Stimulated activated effector memory CD8-positive, alpha-beta T cell treated with anti-CD3 and anti-CD28 coated beads, Interleukin-12 subunit alpha, Interleukin-12 subunit beta, amount 100 ng/mL, for 72 hours (primary cell): ENCODE results near the gene ZNF730.
"Not testable (repeated sequence)": the region's sequence is repeated elsewhere in the genome, so short reads cannot be mapped to it uniquely, and the experiment has no call there.

Source experiments
- ATAC-seq: fragments of 150-1000 bp; cut with Tn5 transposase; 2 replicates; pipeline ENCODE4 v1.10.0; 2021
- DNase-seq, 2 donors: peaks; one replicate each; pipeline ENCODE4 v3.0.0; 2021 to 2022; ENCODE audit warnings: low spot score in 2 of 2
- H3K27ac Mint-ChIP-seq: one replicate; pipeline ENCODE4 v1.8.0; 2022; ENCODE audit warnings: mild to moderate bottlenecking, mixed read lengths
- H3K36me3 Mint-ChIP-seq: one replicate; pipeline ENCODE4 v1.8.0; 2022; ENCODE audit warnings: mild to moderate bottlenecking, mixed read lengths
- H3K4me1 Mint-ChIP-seq: one replicate; pipeline ENCODE4 v1.8.0; 2022; ENCODE audit warnings: mixed read lengths
- H3K4me3 Mint-ChIP-seq: one replicate; pipeline ENCODE4 v1.8.0; 2022; ENCODE audit warnings: mild to moderate bottlenecking, mixed read lengths
- H3K9me3 Mint-ChIP-seq: one replicate; pipeline ENCODE4 v1.8.0; 2022; ENCODE audit warnings: mixed read lengths

Gene ZNF730

DNA sequence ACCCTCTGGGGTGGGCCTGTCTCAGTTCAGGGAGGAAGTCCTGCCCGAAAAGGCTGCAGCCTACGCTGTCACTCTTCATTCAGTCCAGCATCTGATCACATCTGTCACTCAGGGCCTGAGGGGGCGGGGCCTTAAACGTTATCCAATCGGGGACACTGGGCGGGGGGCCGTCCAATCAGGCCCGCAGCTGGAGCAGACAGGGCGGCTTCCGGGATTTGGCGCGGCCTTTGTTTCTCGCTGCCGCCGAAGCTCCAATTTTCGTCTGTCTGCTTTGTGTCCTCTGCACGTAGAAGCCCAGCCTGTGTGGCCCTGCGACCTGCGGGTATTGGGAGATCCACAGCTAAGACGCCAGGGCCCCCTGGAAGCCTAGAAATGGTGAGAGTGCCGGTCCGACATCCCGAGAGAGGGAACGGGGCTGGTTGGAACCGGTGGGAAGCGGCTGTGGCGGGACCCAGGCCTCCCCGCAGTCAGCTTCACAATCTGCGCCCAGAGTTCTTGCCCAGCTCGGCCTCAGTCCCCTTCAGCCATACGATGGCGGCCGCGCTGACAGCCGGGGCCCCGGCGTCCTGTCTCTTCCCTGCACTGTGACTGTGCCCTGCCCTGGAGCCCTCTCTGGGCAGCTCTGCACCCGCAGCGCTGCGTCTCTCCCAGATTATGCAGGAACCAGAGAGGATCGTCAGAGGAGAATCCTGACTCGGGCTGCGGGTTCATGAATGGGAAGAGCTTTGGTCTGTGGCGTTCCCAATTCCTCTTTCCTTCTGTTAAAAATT is at the start of gene ZNF730:
TSS of gene ZNF730 (plus strand) at position 224 of the 770 bp plus-strand sequence. CDS start at position 373, 149 bp downstream.
- no peak within 1 kb of the TSS for H3K27ac Mint-ChIP-seq

DNA sequence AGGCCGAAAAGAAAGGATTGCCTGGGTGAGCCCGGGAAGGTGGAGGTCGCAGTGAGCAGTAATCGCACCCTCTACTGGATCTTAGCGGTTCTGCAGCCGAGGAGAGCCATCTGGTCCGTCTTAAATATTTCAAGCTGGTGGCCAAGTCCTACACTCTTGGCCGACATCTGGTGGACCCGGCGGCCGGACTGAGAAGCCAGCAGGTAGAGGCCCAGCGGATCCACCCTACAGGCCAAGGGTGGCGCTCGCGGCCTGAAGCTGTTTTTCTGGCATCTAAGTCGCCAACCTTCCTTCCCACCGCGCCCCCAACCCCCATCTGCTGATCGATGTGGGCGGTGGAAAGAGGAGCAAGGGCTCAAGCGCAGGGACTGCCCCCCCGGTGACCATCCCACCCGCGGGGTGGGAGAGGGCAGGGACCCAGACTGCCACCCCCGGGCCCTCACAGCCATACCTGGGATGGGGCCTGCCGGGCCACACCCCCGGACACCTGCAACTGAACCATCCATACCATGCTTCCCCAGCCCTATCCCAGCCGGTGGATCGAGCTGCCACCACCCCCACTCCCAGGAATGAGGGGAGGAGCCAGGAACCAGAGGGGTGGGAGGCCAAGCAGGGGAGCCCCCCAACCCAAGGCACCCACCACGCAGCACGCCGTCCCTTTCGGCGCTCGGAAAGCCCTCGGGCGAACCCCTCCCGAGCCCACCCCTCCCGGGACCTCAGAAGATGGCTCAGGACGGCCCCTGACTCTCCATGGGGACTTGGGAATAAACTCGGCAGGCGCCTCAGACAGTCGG is 46.3 kb upstream of the ZNF730 start:
- ATAC-seq, result no peak
- no peak overlapping the region for H3K27ac Mint-ChIP-seq
- peaks cover 30% of the 10 kb centered on the region for H3K9me3 Mint-ChIP-seq
- no peak overlapping the region for H3K4me3 Mint-ChIP-seq
- no peak for DNase-seq
- H3K36me3 Mint-ChIP-seq, result no peaks in the 10 kb centered on the region
- no peaks in the 10 kb centered on the region for H3K4me1 Mint-ChIP-seq

More for the DNA sequence above, at the start of gene ZNF730:
- H3K9me3 Mint-ChIP-seq, result no peaks in the 10 kb centered on the region
- peak; percentile 45 for ATAC-seq
- H3K4me3 Mint-ChIP-seq, result peak within 1 kb of the TSS; percentile 58
- no peak for DNase-seq
- no peaks in the 10 kb centered on the region for H3K36me3 Mint-ChIP-seq
- H3K4me1 Mint-ChIP-seq, result no peaks in the 10 kb centered on the region

DNA sequence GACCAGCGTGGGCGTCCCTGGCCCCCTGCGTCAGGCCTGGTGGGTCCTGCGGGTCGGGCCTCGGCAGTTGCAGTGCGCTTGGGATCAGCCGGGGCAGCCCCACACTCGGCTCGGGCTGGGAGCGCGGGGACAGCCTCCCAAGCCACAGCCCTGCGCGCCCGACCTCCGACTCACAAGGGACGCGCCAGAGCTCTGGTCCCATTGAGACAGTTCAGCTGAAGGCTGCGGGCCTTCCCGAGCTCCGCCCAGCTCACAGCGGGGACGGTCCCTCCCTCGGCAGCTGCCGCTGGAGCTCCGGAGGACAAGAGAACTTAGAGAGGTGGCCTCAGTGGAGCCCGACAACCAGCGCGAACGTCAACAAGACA is 45.7 kb upstream of the ZNF730 start:
- Mint-ChIP-seq H3K36me3 (no peaks in the 10 kb centered on the region), H3K4me1 (no peaks in the 10 kb centered on the region), H3K27ac (no peak overlapping the region), H3K9me3 (peaks cover 31% of the 10 kb centered on the region), H3K4me3 (no peak overlapping the region)
- DNase-seq (no peak), ATAC-seq (no peak)

DNA sequence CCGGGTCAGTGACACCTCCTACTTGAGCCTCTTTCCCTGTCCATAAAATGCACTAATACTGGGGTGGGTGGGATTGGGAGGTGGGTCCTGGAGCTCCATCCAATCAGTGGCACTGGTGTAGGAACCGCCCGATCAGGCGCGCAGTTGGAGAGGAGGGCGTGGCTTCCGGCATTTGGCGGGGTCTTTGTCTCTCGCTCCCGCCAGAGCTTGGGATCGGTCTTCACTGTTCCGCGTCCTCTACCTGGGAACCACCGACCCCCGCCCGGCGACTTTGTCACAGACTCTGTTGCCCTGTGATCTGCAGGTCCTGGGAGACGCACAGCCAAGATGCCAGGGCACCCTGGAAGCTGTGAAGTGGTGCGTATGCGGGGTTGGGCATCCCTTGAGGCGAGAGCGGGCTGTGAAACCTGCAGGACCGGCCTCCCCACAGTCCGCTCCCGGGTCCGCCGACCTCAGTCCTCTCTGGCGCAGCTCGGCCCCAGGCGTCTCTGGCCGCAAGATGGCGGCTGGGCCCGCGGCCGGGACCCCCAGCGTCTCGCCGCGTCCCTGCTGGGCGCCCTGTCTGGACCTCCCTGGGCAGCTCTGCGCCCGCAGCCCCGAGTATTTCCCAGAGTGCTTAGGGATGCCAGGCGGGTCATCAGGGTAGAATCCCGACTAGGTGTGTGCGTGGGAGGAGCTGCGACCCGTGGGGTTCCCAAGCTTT is 41.6 kb upstream of the ZNF730 start:
- no peak overlapping the region for H3K27ac Mint-ChIP-seq
- no peaks in the 10 kb centered on the region for H3K36me3 Mint-ChIP-seq
- DNase-seq (no peak), ATAC-seq (peak; percentile 24)
- no peak overlapping the region for H3K4me3 Mint-ChIP-seq
- H3K9me3 Mint-ChIP-seq, result peaks cover 22% of the 10 kb centered on the region
- no peaks in the 10 kb centered on the region for H3K4me1 Mint-ChIP-seq

GRCh38 chr19:23077776-23078175 is 39.0 kb upstream of the ZNF730 start:
- H3K36me3 Mint-ChIP-seq, H3K27ac Mint-ChIP-seq, DNase-seq, H3K4me1 Mint-ChIP-seq, ATAC-seq, H3K4me3 Mint-ChIP-seq: not testable (repeated sequence)
- peaks cover 16% of the 10 kb centered on the region for H3K9me3 Mint-ChIP-seq

DNA sequence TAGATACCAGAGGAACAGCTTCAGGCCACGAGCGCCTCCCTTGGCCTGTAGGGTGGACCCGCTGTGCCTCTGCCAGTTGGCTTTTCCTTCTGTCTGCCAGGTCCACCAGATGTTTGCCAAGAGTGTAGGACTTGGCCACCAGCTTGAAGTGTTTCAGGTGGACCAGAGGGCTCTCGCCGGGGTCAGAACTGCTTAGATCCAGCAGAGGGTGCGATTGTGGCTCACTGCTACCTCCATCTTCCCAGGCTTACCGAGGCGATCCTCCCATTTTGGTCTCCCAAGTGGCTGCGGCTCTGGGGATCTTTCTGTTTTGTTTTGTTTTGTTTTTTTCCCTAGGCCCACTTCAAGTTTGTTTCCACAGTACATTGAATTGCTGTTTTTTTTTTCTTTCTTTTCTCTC is 23.0 kb upstream of the ZNF730 start:
- DNase-seq (no peak), ATAC-seq (no peak)
- H3K27ac Mint-ChIP-seq, result no peak overlapping the region

GRCh38 chr19:23095418-23095817 is 21.4 kb upstream of the ZNF730 start:
- H3K36me3 Mint-ChIP-seq, result no peaks in the 10 kb centered on the region
- no peak for ATAC-seq
- H3K4me1 Mint-ChIP-seq, result no peaks in the 10 kb centered on the region
- H3K9me3 Mint-ChIP-seq, result peaks cover 24% of the 10 kb centered on the region
- H3K4me3 Mint-ChIP-seq, result no peak overlapping the region
- no peak for DNase-seq
- H3K27ac Mint-ChIP-seq, result no peak overlapping the region

More for the DNA sequence above, 23.0 kb upstream of the ZNF730 start:
- Mint-ChIP-seq H3K4me1 (no peaks in the 10 kb centered on the region), H3K36me3 (no peaks in the 10 kb centered on the region), H3K4me3 (no peak overlapping the region), H3K9me3 (peaks cover 26% of the 10 kb centered on the region)

DNA sequence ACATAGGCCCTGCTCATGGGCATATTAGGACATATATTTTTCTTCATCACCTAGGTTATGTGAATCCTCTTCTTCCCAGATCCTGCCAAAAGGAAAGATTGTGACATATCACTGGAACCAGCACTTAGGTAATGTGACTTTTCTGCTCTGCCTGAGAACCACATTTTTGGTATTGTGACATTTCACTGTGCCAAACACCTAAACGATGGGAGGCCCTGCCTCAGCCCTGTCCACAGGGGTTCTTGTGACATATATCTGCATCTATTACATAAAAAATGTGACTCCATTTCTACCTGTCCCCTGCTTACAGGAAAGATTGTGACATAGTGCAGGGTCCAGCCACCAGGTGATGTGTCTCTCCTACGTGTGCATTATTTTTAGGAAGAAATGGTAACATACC is 18.5 kb upstream of the ZNF730 start:
- Mint-ChIP-seq H3K4me1 (no peaks in the 10 kb centered on the region), H3K27ac (no peak overlapping the region), H3K4me3 (no peak overlapping the region), H3K9me3 (peaks cover 20% of the 10 kb centered on the region), H3K36me3 (no peaks in the 10 kb centered on the region)
- no peak for ATAC-seq
- no peak for DNase-seq

- Mint-ChIP-seq H3K9me3 (peaks cover 19% of the 10 kb centered on the region), H3K4me3 (no peak overlapping the region), H3K27ac (no peak overlapping the region), H3K36me3 (no peaks in the 10 kb centered on the region), H3K4me1 (no peaks in the 10 kb centered on the region)
- ATAC-seq, result no peak
- DNase-seq, result no peak
These were observed 17.8 kb upstream of the ZNF730 start for GRCh38 chr19:23098988-23099387.

GRCh38 chr19:23099966-23100365 is 16.9 kb upstream of the ZNF730 start:
- H3K9me3 Mint-ChIP-seq, result peaks cover 17% of the 10 kb centered on the region
- ATAC-seq, result no peak
- no peaks in the 10 kb centered on the region for H3K36me3 Mint-ChIP-seq

GRCh38 chr19:23101241-23101640 is 15.6 kb upstream of the ZNF730 start:
- ATAC-seq, result no peak

More at GRCh38 chr19:23099966-23100365, 16.9 kb upstream of the ZNF730 start:
- no peak overlapping the region for H3K27ac Mint-ChIP-seq
- H3K4me3 Mint-ChIP-seq, result no peak overlapping the region
- DNase-seq, result no peak
- no peaks in the 10 kb centered on the region for H3K4me1 Mint-ChIP-seq

GRCh38 chr19:23118400-23118799 is 1.6 kb downstream of the ZNF730 start:
- no peak overlapping the region for H3K4me3 Mint-ChIP-seq
- no peaks in the 10 kb centered on the region for H3K4me1 Mint-ChIP-seq
- DNase-seq (no peak), ATAC-seq (no peak)
- no peaks in the 10 kb centered on the region for H3K36me3 Mint-ChIP-seq
- no peaks in the 10 kb centered on the region for H3K9me3 Mint-ChIP-seq
- no peak overlapping the region for H3K27ac Mint-ChIP-seq

More at GRCh38 chr19:23101241-23101640, 15.6 kb upstream of the ZNF730 start:
- H3K4me1 Mint-ChIP-seq, result no peaks in the 10 kb centered on the region
- H3K4me3 Mint-ChIP-seq, result no peak overlapping the region
- no peaks in the 10 kb centered on the region for H3K36me3 Mint-ChIP-seq
- no peak overlapping the region for H3K27ac Mint-ChIP-seq
- peaks cover 14% of the 10 kb centered on the region for H3K9me3 Mint-ChIP-seq
- DNase-seq, result no peak

- not testable (repeated sequence) for H3K27ac Mint-ChIP-seq, H3K36me3 Mint-ChIP-seq, H3K4me1 Mint-ChIP-seq, DNase-seq, H3K9me3 Mint-ChIP-seq, H3K4me3 Mint-ChIP-seq, ATAC-seq
These were observed 17.4 kb downstream of the ZNF730 start for GRCh38 chr19:23134211-23134610.

DNA sequence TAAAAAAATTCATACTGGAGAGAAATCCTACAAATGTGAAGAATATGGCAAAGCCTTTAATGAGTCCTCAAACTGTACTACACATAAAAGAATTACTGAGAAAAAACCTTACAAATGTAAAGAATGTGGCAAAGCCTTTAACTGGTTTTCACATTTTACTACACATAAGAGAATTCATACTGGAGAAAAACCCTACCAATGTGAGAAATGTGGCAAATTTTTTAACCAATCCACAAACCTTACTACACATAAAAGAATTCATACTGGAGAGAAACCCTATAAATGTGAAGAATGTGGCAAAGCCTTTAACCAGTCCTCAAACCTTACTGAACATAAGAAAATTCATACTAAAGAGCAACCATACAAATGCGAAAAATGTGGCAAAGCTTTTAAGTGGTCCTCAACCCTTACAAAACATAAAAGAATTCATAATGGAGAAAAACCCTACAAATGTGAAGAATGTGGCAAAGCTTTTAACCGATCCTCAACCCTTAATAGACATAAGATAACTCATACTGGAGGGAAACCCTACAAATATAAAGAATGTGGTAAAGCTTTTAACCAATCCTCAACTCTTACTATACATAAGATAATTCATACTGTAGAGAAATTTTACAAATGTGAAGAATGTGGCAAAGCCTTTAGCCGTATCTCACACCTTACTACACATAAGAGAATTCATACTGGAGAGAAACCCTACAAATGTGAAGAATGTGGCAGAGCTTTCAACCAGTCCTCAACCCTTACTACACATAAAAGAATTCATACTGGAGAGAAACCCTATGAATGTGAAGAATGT is 29.0 kb downstream of the ZNF730 start:
- DNase-seq (no peak), ATAC-seq (no peak)
- Mint-ChIP-seq H3K4me1 (no peaks in the 10 kb centered on the region), H3K4me3 (no peak overlapping the region), H3K27ac (no peak overlapping the region), H3K9me3 (peaks cover 8% of the 10 kb centered on the region), H3K36me3 (no peaks in the 10 kb centered on the region)

DNA sequence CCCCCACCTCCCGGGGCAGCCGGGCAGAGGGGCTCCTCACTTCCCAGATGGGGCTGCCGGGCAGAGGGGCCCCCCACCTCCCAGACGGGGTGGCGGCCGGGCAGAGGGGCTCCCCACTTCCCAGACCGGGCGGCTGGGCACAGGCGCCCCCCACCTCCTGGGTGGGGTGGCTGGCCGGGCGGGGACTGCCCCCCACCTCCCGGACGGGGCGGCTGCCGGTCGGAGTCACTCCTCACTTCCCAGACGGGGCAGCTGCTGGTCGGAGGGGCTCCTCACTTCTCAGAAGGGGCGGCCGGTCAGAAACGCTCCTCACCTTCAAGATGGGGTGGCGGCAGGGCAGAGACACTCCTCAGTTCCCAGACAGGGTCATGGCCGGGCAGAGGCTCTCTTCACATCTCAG is 43.9 kb downstream of the ZNF730 start:
- H3K36me3 Mint-ChIP-seq, result no peaks in the 10 kb centered on the region
- no peaks in the 10 kb centered on the region for H3K4me1 Mint-ChIP-seq
- H3K9me3 Mint-ChIP-seq, result peaks cover 11% of the 10 kb centered on the region
- no peak overlapping the region for H3K27ac Mint-ChIP-seq
- no peak overlapping the region for H3K4me3 Mint-ChIP-seq
- no peak for ATAC-seq
- no peak for DNase-seq
